NCI-H524 treated with DMSO at 0.1 percent for 48 hours (cell line): ENCODE measurements around the gene NUB1.
A peak's percentile ranks its signal among the peaks of the same experiment; 100 is the strongest.

Experiments
- DNase-seq: peaks from one replicate; lab custom pipeline; 2025; lab: John Stamatoyannopoulos, UW

Gene NUB1

DNA sequence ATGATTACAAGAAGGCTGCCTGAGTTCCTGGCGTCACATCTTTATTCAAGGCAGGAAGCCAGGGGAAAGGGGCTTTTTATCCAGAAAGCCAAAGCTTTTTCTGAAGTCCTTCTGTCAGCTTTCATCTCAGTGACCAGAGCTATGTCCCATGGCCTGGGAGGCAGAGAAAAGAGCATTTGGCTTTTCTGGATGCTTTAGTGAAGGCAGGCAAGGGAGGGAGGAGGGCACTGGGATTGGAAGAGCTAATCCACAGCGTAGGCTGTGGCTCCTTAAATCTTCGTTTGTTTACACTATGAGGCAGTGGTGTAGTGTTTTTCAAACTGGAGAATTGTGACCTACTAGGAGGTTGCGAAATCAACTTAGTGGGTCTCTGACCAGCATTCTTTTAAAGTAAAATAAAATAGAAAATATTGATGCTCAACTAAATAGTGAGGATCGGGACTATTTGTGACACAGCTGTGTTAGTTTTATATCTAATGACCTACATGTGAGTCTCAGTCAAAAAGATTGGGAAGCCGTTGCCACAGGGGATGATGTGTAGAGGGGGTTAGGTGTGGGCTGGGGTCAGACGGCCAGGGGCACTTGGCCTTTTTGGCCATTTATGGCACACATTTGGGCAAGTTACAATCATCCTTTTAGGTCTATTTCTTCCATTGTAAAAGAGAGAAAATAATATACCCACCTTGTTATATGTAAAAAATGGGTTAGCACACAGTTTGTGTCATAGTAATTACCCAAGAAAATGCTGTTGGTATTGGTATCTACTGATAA lies 84.2 kb downstream of the NUB1 start:
- DNase-seq = no peak

DNA sequence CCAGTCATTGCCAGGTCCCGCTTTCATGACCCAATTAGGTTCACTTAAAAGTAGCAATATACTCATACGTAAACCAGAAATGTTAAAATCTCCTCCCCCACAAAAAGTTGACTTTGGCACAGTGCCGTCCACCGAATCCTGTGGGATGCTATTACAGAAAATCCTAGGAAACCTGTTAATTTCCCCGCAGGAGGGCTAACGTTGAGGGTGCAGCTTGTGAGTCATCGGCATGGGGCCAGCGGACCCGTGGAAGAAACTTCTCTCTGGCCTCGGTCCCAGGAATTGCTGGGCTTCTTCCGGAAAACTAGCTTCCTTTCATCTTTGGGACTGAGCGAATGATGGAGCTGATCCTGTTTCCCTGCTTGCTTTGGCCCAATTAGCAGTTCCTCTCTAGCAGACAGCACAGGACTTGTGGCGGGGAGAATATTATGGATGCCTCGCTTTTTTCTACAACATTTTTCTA lies 84.9 kb downstream of the NUB1 start:
- no peak for DNase-seq

GRCh38 chr7:151426904-151427704 lies 85.5 kb downstream of the NUB1 start:
- no peak for DNase-seq

DNA sequence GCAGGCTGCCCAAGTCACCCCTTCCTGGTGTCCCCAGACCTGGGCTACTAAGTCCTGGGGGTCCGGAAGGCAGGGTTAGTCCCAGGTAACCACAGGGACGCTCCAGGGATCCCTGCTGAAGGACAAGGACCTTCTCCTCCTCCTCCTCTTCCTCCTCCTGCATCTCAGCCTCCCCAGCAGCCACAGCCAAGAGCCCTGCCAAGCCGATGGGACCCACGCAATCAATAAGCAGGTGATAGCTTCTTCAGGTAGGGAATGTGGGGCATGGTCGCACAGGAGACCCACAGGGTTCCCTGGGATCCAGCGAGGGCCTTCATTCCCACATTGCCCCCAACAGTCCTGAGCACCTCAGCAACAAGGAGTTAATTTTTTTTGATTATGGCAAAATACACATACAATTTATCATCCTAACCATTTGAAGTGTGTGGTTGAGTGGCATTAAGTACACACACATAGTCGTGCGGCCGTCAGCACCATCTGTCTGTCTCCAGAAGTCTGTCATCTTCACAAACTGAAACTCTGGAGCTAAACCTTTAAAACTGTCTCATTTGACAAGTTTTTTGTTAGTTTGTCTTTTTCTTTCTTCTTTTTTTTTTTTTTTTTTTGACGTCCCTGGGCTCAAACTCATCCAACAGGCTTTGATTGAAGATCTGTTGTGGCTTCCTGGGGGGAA lies 86.2 kb downstream of the NUB1 start:
- DNase-seq = peak; percentile 76
